Ecto neural progenitor cell (in vitro differentiated cells): ENCODE data around the gene ABCC4.
A peak's percentile ranks its signal among the peaks of the same experiment; 100 is the strongest.
"Not testable (repeated sequence)": the region's sequence is repeated elsewhere in the genome, so short reads cannot be mapped to it uniquely, and the experiment has no call there.

ENCODE experiments used
- DNase-seq: peaks from one replicate; pipeline ENCODE4 v3.0.0-alpha.2; 2018; ENCODE audit warnings: low spot score

ABCC4 gene

DNA sequence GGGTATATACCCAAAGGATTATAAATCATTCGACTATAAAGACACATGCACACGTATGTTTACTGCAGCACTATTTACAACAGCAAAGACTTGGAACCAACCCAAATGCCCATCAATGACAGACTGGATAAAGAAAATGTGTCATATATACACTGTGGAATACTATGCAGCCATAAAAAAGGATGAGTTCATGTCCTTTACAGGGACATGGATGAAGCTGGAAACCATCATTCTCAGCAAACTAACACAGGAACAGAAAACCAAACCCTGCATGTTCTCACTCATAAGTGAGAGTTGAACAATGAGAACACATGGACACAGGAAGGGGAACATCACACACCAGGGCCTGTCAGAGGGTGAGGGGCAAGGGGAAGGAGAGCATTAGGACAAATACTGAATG is 102.6 kb downstream of the ABCC4 start:
- DNase-seq, result not testable (repeated sequence)

DNA sequence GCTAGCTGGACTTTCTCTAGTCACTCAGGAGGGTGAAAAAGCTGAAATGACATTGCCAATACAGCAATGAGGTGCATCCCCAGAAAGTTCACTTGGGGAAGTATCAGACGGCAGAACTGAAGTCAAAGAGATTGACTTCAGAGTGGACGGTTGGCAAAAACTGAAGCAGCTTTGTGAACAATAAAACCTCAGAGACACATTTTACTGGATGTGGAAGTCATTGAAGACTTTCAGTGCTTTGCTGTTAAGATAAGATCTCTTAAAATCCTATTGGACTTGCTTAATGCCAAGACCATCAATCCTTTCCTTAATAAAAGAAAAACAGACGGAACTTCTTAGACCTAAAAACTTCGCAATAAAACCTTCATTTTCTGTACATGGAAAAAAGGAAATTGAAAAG is 103.7 kb downstream of the ABCC4 start:
- DNase-seq, result no peak

DNA sequence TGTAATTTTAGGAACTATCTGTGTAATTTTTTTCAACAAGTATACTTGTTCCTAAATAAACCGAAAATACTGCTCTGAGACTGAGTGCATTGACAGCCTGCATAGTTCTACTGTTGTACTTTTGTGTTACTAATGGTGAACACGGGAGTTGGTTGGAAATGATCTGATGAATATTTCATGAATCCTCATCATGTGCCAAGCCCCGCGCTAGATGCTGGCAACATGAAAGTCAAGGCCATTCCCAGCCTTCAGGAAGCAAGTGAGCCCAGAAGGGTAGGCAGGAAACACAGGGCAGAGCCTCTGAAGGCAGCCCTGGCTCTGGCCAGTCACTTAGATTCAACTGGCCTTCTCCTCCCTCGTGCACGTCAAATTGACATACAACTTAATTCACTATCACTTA is 106.1 kb downstream of the ABCC4 start:
- DNase-seq, result no peak

- DNase-seq, result no peak
These were observed 107.6 kb downstream of the ABCC4 start for GRCh38 chr13:95193509-95194230.

DNA sequence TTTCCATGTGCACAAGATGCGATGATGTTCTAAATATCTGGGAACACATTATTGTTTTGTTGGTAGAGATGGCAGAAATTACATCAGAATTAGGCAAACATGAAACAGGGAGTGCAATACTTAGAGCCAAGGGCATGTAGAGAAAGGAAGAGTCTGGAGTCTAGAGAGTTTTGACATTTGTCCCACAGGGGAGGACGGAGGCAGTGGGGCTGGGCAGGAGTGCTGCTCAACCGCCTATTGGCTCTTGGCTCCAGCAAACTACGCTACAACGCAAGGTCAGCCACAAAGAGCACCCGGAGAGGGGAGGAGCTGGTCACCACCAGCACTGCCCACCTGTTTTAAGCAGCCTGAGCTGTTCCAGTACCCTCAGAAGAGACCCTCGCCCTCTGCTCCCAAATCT is 108.3 kb downstream of the ABCC4 start:
- no peak for DNase-seq

DNA sequence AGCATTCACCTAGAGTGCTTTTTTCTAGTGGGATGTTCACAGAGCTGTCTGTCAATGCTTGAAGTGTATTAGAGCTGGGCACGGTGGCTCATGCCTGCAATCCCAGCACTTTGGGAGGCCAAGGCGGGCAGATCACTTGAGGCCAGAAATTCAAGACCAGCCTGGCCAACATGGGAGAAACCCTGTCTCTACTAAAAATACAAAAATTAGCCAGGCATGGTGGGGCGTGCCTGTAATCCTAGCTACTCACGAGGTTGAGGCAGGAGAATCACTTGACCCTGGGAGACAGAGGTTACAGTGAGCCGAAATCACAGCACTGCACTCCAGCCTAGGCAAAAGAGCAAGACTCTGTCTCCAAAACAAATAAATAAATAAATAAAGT is 108.7 kb downstream of the ABCC4 start:
- not testable (repeated sequence) for DNase-seq

DNA sequence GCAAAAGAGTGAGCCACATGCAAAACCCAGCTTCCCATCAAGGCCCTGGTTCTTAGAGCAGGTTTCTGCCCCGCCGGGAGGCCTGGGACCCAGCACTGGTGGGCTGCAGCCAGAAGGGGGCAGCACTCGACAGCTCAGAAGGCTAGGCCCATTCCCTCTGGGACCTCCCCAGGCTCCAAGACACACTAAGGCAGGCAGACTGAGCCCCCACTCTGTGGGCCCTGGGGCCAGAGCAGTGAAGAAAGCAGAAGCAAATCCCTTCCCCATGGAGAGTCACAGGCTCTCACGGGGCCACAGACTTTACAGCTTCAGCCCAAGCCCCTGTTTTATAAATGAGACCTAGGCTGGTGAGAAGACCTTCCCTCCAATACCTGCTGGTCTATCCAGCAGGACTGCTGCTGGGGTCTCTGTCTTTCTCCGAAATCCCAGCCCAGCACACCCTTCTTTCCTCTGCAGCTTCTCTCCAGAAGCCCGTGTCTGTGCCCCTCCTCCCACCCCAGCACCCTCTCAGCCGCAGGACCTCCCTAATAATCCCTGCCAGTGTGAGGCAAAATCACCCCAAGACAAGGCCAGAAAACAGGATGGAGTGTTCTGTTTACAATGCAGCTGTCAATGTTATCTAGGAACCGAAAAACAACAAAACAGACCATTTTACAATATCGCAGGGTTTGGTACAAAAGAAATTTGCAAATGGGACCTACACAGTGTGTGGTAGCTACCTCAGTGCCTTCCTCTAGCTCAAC is 109.3 kb downstream of the ABCC4 start:
- DNase-seq, result peak; percentile 92

DNA sequence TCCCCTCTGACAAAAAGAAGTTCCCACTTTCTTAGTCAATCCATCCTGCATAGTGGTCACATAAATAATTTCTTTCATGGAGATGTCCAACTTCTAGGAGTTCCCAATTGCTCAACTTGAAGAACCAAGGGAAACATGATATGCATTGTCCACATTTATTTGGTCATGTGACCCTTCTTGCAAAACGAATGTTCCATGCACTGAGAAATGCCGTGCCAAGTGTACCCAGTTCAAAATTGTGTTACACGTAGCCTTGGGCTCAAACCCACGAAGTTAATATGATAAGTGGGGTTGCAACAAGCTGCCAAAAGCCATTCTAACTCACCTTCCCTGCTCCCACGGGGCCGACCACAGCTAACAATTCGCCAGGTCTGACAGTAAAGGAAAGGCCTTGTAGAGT is 113.1 kb downstream of the ABCC4 start:
- DNase-seq, result no peak

DNA sequence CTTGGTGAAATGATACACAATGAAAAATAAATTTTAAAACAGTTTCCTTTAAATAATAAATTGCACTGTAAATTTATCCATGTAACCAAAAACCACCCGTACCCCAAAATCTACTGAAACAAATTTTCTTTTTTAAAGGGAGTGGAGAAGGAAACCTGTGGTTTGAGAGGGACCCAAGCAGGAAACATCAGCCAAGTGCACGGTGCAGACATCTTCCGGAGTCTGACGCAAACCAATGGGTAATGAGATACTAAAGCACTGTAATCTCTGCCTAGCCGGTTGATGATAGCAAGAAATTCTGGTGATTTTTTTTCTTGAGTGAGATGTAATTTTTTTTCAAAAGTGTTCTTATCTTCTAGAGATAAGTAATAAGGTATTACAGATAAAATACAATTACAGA is 115.4 kb downstream of the ABCC4 start:
- DNase-seq, result no peak

DNA sequence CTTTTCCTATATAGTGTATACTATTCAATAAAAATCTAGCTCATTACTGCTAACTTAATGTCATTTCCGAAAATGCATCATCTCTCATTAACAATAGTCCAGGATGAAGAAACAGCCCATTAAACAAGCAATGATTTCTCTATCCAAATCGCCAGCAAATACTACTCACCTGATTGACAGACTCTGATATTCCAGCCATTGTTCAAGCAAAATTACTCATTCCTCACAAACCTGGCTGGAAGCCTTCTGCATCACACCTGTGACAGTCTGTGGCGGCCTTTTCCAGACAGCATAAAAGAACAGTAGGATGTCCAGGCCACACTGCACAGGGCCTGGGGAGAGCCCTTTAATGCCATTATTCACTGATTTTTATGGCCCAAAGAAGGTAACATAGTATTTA is 115.9 kb downstream of the ABCC4 start:
- no peak for DNase-seq

- DNase-seq, result no peak
These were observed 116.9 kb downstream of the ABCC4 start for GRCh38 chr13:95184317-95184716.

DNA sequence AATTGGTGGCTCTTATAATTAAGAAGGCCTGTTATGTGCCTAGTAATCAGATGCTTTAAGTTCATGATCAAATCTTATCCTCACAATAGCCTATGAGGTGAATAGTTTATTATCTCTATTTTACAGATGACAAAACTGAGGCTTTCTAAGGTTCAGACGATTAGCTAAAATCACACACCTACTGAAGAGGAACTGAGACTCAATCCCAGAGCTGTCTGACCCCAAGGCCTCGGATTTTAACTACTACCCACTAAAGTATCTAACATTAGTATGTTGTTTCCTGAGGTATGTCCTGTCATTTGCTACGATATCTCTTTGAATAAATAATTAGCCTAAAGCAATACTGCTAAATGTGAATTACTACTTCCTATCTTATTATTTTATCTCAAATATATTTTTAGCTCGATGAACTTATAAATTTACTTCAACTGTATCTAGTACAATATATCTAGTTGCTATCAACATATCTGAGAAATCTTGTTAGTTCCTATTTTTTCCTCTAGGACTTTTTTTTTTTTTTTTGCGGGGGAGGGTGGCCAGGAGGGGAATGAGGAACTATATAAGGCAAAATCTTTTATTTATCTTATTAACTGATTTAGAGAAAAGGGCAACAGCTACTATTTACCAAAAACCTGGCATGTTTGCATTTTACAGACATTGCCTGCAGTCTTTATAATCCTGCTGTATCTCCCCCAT is 118.5 kb downstream of the ABCC4 start:
- no peak for DNase-seq

GRCh38 chr13:95181586-95181985 is 119.7 kb downstream of the ABCC4 start:
- no peak for DNase-seq

GRCh38 chr13:95180513-95181245 is 120.6 kb downstream of the ABCC4 start:
- no peak for DNase-seq

GRCh38 chr13:95176611-95177259 is 124.5 kb downstream of the ABCC4 start:
- no peak for DNase-seq

- DNase-seq, result no peak
These were observed 126.7 kb downstream of the ABCC4 start for GRCh38 chr13:95174517-95174916.

- no peak for DNase-seq
These were observed 133.1 kb downstream of the ABCC4 start for GRCh38 chr13:95168191-95168590.

DNA sequence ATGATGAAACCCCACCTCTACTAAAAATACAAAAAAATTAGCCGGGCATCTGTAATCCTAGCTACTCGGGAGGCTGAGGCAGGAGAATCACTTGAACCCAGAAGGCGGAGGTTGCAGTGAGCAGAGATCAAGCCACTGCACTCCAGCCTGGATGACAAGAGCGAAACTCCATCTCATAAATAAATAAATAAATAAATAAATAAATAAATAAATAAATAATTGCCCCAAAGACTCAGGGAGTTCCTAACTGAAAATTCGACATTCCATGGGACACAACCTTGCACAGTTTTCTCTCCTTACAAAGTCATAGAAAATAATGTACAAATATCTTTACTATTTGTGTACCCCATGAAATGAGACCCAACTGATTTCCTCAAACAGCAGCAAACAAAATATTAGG is 134.2 kb downstream of the ABCC4 start:
- DNase-seq, result not testable (repeated sequence)

DNA sequence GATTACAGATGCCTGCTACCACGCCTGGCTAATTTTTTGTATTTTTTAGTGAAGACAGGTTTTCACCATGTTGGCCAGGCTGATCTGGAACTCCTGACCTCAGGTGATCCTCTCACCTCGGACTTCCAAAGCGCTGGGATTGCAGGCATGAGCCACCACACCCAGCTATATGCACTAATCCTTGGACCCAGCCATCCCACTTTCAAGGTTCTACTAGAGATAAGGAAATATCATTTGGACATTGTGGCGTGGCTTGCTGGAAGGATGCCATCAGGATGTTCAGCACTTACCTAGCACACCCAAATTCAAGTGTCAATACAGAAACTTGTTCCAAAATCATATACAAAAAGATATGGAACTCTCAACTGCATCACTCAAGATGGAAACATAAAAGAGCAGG is 136.4 kb downstream of the ABCC4 start:
- DNase-seq, result no peak

- no peak for DNase-seq
These were observed 140.9 kb downstream of the ABCC4 start for GRCh38 chr13:95160112-95160906.

GRCh38 chr13:95159458-95159857 is 141.8 kb downstream of the ABCC4 start:
- no peak for DNase-seq
